GM19043 (cell line): ENCODE results near the gene SKAP1.
"Not testable (repeated sequence)": the region's sequence is repeated elsewhere in the genome, so short reads cannot be mapped to it uniquely, and the experiment has no call there.

ENCODE experiments used
- ATAC-seq: cut with Tn5 transposase; IDR thresholded peaks from one replicate; pipeline ENCODE4 v1.9.1; 2021; ENCODE audit warnings: low read depth; ENCODE audit not compliant: unreplicated experiment

The SKAP1 gene

DNA sequence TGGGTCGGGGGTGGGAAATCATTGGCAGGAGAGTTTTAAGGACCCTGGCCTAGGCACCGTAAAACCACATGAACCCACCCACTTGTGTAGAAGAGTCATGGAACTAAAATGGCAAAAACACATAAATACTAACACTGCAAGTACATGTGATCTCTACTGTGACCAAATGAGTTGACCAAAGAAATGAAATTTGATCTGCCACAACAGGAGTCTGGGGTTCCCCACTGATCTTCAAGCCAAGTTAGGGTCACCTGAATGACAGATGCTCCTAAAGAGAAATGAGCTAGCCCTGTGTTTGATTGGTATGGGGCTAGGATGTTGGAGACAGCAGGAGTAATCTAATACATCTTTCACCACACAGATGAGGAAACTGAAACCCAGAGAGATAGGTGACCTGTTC, 21.5 kb upstream of the SKAP1 start:
- ATAC-seq: no peak

DNA sequence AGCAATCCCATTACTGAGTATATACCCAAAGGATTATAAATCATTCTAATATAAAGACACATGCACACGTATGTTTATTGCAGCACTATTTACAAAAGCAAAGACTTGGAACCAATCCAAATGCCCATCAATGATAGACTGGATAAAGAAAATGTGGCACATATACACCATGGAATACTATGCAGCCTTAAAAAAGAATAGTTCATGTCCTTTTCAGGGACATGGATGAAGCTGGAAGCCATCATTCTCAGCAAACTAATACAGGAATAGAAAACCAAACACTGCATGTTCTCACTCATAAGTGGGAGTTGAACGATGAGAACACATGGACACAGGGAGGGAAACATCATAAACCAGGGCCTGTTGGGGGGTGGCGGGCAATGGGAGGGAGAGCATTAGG, 19.3 kb upstream of the SKAP1 start:
- not testable (repeated sequence) for ATAC-seq

DNA sequence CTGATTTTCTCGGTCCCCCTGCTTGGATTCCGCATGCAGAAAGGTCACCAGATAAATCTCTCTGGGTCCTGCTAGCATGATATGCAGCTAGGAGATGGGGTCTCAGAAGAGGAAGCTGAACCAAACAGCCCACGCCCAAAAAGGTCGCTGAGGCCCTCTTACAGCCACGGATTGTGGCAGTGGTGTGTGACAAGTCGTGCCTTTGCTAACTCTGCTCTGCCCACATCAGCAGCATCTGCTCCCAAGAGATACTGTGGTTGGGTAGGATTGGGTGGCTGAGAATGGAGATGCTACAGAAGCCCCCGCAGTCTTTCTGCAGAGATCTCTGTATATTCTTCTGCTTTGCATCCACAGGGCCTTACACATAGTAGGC, 15.2 kb upstream of the SKAP1 start:
- ATAC-seq: no peak

DNA sequence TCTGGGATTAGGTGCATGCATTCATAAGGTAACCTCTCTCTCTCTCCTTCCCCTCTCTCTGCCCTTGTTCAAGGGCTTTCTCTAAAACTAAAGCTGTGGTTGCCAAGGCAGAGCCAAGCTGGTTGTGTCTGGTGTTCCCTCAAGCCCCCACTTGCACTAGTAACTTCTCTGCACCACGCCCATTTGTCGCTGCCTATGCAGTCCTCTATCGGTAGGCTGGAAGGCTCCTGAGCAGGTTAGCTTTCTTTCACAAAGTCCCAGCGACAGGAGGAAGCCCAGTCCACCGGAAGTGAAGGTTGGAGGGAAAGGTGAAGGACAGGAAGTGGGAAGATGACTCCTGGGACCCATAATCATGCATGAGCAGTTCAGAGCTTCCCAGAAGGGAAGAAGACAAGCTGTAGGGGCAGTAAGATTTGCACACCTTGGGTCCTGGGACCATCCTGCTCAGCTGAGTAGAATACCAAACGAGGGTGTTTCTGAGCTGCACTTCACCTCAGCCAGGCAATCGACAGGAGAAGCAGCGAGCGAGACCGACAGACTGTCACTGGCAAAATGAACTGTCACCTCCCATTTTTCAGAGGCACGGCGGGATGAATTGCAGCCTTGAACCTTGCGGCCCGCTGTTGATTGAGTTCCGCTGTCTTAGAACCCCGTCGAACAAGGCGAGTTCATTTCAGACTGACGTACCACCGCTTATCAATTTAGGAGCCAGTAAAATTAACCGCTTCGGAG, 14.7 kb upstream of the SKAP1 start:
- no peak for ATAC-seq

DNA sequence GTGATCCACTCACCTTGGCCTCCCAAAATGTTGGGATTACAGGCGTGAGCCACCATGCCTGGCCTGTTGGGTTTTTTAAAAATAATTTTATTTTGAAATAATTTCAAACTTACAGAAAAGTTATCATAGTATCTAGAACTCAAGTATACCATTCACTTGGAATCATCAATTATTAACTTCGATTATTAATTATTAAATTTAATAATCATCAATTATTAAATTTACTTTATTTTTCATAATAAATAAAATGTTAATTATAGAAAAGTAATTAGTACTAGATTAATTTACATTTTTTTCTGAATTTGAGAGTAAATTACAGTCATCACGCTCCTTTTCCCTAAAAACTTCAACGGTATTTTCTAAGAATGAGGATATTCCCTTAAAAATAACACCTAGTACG, 13.7 kb upstream of the SKAP1 start:
- no peak for ATAC-seq

DNA sequence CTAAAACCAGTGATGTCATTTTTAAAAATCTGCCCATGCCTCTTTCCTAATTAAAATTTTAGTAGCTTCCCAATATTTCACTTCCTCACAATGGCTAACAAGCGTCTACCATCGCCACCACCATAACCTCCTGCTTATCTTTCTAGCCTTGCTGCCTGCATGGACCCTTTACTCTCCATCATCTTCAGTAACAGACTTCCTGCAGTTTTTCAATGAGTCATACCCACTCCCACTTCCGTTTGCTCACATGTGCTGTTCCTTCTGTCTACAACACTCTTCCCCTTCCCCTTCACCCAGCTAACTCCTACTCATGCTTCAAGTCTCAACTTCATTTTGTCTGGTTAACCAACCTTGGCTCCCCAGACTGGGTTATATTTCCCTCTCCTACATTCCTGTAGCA, 12.8 kb upstream of the SKAP1 start:
- no peak for ATAC-seq

DNA sequence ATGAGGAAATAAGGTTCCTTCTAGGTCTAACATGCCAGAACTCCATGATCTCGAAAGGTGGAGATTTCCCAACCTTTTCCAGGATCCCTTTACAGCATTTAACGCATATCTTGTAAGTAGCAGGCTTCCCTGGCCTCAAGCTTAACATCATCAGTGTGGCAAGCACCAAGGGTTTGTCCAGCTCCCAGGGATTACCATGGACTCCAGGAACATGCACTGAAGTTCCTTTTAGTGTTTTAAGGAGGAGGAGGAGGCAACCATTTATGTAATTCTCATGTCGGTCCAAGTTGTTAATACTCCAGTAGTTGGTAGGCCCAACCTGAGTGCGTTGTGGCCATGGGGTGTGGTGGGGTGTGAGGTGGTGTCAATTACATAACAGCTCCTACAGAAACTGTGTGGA, 11.8 kb upstream of the SKAP1 start:
- no peak for ATAC-seq

DNA sequence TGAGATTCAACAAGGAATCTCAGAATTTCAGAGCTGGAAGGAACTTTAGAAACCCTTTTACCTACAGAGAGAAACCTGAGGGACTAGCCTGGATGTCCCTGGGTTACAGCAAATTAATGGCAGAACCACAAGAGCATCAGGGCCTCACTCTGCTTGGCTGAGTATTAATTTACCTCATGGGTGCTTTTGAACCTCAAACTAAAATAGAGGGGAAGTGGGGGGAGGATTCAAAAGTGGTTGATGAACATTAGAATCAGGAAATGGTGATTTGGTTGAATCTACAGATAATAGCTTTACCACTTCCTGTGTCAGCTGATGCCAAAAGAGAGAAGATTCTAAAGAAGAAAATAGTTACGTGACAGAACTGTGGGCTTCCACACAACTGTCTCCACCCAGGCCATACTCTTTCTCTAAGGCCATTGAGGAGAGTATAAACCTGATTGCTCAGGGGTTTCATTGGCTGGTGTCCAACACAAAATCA, 11.3 kb upstream of the SKAP1 start:
- no peak for ATAC-seq

DNA sequence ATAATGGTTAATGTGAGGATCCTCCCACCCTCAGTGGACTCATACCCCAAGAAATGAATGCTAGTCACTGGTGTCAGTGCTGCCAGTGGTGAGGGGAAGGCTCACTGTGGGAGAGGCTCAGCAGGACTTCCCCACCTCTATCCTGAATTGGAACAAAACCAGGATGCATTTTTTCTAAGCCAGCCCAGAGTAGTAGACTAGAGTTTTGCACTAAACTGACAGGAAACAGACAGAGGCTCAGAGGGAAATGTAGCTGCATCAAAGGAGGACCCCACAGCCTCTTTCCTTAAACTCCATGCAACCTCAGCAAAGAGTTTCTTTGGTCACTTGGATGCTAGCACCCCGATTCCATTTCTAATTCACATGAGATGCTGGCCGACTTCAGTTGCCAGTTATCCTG, 10.7 kb upstream of the SKAP1 start:
- no peak for ATAC-seq

DNA sequence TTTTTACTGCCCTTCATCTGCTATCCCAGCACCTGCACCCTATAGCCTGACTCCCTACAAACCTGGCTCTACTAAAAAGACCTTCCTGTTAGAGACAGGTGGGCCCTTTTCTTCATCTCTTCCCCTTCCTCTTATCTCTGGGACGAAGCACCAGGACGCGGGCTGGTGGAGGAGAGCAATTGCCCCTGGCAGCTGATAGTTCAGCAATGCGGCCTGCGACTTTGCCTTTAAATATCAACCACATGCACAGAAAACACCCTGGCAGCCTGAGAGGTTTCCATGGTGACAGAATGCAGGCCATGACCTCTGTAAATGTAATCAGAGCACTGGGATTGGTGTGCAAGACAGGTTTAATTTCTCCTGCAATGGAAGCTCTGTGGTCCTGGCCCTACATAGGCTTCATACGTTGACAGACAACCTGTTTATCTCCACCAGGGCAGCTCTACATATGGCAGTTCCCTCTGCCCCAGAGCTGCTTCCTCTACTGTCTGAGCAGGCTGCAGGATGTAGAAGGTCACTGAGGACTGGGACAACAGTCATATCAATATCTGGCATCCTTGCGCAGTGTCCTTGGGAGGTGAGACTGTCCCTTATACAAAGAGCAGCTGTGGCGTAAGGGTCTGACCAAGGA, 10.0 kb upstream of the SKAP1 start:
- no peak for ATAC-seq

DNA sequence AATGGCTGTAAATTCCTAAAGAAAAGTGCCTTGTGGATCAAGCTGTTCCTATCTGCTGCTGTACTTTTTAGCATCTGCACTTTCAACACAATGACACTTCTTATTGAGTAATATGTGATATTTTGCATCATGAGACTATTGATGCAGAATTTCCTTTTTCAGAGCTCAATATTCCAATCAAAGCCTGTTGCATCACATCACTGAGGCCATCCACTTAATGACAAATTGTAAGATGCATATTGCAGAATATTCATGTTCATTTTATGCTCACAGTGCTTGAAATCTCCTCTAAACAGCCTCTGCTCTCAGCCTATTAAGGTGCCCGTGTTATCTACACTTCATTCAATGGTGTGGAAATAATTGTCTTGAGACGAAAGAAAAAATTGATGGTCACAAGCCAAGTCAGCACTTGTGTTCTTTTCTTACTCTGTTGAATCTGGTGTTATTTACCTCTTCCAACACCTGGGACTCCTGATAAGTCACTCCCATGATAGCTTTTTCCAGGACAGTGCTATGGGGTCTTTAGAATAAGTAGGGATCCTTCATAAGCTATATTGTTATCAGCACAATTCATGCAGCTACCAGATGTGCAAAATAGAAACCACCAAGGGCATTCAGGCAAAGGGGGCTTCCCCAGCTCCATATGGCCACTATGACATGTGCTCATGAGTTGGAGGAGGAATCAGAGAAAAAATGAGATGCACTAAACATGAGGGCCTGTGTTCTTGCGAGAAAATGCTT, 9.3 kb upstream of the SKAP1 start:
- ATAC-seq: no peak

DNA sequence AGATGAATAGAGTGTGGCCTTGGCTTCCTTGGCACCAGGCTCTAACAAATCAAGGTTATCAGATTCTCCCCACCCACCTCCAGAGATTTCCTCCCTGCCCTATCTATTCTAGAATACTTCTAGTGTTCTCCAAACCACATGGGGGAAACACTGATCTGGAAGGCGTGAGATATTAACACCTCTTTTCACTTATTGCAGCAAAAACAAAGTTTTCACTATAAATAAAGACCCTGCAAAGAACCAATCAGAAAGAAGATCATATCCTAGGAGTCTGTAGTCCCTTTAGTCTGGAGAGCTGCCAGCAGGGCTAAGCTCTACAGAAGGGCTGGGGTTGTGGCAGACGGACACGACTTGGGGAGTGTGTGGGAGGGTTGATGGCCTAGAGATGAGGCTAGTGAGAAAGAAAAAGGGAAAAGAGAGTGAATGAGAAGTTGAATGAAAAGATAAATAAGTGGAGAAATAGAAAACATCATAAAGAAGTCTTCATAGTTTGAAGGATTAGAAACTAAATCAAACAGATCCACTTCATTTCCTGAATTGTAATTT, 8.6 kb upstream of the SKAP1 start:
- ATAC-seq: no peak

DNA sequence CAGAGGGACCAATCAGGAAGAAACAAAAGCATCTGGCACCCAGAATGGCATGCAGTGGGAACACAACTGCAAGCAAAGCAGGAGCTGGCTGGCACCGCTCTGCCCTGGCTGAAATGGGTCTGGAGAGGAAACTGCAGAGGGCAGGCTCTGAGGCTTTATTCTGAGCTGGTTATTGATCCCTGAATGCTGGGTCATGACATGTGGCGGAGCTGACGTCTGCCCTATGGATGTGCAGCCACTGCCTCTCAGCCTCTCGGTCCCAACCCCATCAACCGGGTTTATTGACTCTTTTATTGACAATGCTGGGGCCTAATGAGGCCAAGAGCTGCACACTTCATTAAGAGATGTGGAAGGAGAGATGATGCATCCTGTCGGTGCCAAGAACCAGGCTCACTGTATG, 3.9 kb upstream of the SKAP1 start:
- ATAC-seq: no peak

DNA sequence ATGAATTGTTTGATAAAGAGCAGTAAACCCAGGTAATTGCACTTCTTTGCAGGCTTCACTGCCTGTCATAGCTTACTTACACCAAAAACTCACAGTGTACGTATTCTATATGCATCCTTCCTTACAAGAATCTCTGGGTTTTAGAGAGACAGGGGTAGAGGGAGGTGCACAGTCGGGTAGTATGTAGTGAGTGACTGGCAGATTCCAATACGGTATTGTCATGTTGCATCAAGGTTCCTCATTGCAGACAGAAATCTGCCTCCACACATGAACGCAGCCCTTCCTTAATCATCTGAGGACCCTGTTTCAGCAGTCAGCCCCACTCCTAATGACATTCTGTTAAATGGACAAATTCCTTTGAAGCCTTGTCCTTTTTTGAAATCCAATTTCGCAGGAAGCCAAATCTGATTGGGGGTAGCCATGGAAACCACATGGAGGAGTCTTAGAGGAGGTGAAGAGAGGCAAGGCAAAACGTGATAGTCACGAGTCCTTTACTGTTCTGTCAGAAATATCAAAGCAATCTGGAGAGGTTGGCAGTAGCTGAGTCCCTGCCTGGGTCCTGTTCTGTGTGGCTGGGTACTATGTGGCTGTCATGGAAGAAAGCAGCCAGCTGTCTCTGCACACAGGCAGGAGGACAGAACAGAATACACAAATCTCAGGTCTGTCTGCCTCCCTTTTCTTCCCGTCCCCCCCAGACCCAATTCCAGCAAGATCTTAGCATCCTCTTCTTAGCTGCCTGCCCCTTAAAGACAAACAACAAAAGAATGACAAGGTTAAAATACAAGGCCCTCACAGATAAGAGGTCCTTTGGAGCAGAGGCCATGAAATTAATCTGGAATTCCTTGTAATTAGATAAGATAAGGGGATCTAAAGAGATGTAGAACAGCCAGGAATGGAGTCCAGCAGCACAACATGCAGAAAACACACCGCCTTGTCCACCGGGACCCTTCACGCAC, 3.1 kb upstream of the SKAP1 start:
- no peak for ATAC-seq

DNA sequence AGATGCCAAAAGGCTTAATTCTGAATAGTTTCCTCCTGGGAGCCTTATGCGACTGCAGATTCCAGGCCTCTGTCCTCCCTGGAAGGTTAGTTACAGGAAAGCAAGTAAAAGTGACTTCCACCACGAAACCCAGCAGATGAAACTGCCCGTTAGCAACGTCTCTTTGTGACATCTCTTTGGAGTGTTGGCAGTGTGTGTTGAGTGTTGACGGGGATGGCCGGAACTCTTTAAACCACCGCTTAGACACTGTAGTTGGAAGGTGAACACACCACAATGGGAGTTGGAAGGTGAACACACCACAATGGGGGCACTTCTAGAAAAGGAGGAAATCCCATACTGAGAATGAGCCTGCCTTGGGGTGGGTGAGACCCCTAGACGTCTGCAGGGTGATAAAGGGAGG, 858 bp downstream of the SKAP1 start:
- no peak for ATAC-seq

DNA sequence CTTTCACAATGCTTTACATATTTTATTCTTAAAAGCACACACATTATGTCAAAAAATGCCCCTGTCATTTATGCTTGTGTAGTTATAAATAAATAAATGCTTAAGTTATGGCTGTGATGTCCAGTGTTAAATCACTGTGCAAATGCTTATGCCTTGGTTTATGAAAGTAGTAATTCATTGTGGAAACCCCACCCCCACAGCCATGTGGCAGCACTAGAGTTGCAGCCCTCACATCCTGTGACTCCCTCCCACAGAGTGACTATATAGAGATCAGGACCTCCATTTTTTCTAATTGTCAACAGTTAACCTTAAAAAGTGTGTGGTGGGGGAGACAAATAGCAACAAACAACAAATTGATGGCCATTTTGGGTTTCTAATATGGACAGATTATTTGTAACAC, 2.4 kb downstream of the SKAP1 start:
- no peak for ATAC-seq

DNA sequence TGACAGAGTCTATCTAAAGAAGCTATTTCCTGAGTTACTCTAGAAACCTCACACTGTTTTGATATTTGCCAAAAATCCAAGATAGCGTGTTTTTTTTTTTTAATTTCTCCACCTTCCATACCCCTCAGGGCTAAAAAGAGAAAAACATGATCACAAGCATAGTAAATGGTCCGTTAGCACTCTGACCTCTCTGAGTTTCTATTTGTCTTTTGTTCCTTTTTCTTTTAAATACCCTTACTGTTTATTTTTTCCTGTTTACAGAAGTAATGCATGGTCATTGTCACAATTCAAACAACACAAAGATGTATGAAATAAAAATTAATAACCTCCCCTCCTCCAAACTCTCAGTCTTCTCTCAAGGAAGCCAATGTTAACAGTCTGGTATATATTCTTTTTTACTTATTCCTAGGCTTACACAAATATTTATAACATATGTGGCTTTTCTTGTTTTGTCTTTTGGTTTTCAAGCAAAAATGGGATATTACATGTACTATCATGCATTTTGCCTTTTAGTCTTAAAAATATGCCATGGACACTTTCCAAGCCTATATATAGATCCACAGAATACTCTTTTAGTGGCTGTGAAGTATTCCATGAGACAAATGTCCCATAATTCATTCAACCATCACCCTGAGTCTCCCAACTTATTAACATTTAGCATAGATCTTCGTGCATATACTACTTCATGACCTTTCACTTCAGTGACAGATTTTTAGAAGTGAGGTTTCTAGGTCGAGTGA, 3.1 kb downstream of the SKAP1 start:
- no peak for ATAC-seq

DNA sequence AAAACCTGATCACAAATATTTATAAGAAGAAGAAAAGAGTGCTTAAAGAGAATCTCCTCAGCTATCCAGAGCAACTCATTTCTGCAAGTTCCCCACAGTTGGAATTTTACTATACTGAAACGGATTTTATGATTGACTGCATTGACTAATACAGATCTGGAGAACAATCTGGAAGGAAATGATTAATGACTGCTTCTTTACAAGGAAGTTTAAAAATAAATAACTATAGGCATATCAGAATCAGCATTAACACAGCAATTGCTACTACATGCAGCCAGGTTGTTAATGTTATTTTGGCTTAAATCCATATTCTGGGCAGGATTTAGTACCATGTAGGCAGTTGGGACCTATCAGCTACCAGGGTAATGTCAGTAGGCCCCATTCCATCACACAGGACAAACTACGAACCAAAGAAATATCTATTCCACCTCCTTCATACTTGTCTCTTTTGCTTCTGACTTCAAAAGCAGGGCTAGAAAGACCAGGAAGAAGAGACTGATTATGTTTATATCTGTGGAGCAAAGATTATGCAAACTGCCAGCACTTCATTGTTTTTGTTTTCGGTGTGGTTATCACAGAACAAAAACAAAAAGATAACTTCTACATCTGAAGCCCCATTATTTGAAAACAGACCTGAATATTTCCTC, 3.9 kb downstream of the SKAP1 start:
- ATAC-seq: no peak

DNA sequence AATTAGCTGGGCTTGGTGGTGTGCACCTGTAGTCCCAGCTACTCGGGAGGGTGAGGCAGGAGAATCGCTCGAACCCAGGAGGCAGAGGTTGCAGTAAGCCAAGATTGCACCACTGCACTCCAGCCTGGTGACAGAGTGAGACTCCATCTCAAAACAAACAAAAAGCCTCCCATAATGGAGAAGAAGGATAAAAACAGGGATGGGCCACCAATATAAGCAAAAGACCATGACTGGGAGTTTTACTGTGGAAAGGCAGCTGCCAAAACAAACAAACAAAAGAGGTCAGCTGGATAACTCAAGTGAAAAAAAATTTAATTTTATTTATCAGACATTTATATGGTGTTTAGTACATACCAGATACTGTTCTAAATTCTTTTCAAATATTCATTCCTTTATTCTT, 8.0 kb downstream of the SKAP1 start:
- ATAC-seq: not testable (repeated sequence)
